ENCODE measurements around the gene KITLG.
"Not testable (repeated sequence)": the region's sequence is repeated elsewhere in the genome, so short reads cannot be mapped to it uniquely, and the experiment has no call there.

KITLG gene, protein sequence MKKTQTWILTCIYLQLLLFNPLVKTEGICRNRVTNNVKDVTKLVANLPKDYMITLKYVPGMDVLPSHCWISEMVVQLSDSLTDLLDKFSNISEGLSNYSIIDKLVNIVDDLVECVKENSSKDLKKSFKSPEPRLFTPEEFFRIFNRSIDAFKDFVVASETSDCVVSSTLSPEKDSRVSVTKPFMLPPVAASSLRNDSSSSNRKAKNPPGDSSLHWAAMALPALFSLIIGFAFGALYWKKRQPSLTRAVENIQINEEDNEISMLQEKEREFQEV

DNA sequence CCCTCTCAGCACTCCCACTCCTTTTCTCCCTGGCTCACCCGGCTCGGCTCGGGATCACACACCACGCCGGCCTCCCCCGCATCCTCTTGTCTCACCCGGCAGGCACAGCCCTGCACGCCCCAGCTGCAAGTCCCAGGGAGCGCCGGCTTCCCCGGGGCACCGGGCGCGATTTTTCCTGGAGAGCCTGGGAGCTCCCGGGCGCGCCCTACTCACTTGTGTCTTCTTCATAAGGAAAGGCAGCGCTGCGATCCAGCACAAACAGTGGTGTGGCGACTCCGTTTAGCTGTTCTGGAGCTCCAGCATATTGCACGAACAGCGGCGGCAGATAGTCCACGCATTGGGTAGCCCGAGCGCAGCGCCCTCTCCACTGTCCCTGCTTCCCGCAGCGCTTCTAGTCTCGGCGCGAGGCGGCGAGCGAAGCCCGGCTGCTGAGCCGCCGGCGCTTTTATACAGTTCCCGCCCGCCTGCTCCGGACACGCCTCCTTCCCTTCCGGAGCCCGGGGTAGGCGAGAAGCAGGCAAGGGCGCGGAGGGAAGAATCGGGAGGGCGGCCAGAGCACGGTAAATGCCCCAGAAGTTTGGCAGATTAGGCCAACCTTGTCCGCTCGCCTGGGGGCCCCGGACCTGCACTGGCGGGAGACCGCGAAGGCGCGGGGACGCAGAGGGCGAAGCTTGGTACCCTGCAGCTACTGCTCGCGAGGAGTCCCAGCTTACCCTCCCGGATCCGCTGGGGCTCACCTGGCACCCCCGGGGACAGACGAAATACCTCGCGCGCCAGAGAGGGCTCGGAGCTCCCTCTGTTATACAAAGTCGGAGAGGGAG lies at the start of gene KITLG:
Gene KITLG (minus strand): TSS at position 421 of the 821 bp plus-strand sequence. CDS start 193 bp downstream, at position 228.
- Mint-ChIP-seq H3K4me1 (ENCODE audit: low read depth) (peaks cover 10% of the 10 kb centered on the region), H3K9me3 (no peaks in the 10 kb centered on the region), H3K27me3 (ENCODE audit: low read depth) (peaks cover 65% of the 10 kb centered on the region), H3K27ac (no peak within 1 kb of the TSS), H3K36me3 (ENCODE audit: low read depth) (no peaks in the 10 kb centered on the region), H3K4me3 (peak within 1 kb of the TSS; percentile 82)
- DNase-seq (ENCODE audit: low spot score) = peak; percentile 38

DNA sequence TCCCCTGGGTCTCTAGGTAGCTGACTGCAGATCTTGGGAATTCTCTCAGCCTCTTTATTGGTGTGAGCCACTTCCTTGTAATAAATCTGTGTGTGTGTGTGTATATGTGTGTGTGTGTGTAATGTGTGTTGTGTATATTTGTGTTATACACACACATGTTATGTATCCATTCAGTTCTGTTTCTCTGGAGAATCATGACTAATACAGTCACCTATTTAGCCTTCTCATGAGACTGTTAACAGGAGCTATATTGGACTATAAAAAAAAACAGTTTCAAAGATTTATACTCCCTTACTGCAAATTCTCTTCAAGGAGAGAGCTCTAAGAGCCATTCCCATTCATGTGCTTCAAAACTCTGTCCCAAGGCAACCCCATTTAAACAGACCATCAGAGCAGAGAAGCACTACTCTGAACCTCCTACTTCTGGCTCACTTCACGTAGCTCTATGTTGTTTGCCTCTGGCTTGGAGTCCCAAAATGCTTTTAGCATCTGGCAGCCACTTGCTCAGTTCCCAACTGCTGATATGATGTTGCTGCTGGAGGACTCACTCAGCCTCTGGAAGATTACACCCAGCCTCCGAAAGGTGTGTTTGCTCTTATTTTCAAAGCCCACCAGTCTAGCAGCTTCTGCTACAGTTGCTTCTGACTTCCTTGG lies 48.7 kb upstream of the KITLG start:
- no peak overlapping the region for H3K27ac Mint-ChIP-seq

GRCh38 chr12:88628035-88628434 lies 47.8 kb upstream of the KITLG start:
- not testable (repeated sequence) for H3K27me3 Mint-ChIP-seq (ENCODE audit: low read depth)

More for the DNA sequence above, 48.7 kb upstream of the KITLG start:
- Mint-ChIP-seq H3K4me1 (ENCODE audit: low read depth) (no peaks in the 10 kb centered on the region), H3K4me3 (no peak overlapping the region), H3K9me3 (no peaks in the 10 kb centered on the region), H3K27me3 (ENCODE audit: low read depth) (no peaks in the 10 kb centered on the region), H3K36me3 (ENCODE audit: low read depth) (no peaks in the 10 kb centered on the region)
- no peak for DNase-seq (ENCODE audit: low spot score)

GRCh38 chr12:88627501-88627900 lies 47.2 kb upstream of the KITLG start:
- H3K4me3 Mint-ChIP-seq = no peak overlapping the region
- no peaks in the 10 kb centered on the region for H3K27me3 Mint-ChIP-seq (ENCODE audit: low read depth)
- H3K27ac Mint-ChIP-seq = no peak overlapping the region
- H3K4me1 Mint-ChIP-seq (ENCODE audit: low read depth) = no peaks in the 10 kb centered on the region
- no peaks in the 10 kb centered on the region for H3K9me3 Mint-ChIP-seq
- no peaks in the 10 kb centered on the region for H3K36me3 Mint-ChIP-seq (ENCODE audit: low read depth)
- DNase-seq (ENCODE audit: low spot score) = no peak

More at GRCh38 chr12:88628035-88628434, 47.8 kb upstream of the KITLG start:
- H3K27ac Mint-ChIP-seq; H3K4me1 Mint-ChIP-seq (ENCODE audit: low read depth); H3K36me3 Mint-ChIP-seq (ENCODE audit: low read depth); H3K4me3 Mint-ChIP-seq; H3K9me3 Mint-ChIP-seq; DNase-seq (ENCODE audit: low spot score): not testable (repeated sequence)

DNA sequence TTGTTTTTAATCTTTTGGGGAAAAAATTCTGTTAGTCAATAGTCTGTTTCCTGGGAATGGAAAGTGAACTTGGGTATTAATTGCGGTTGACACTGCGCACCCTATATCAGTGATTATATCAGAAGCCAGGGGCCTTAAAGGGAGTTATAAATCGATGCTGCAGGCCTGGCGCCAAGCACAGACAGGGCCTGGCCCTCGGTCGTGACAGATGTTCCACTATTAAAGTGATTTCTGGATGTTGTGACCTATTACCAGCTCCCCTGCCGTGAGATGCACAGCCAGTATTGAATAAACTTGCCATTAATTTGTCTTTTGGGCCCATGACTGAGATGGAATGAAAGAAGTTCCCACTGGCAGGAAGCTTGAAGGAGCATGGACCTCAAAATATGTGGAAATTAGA lies 45.1 kb upstream of the KITLG start:
- no peaks in the 10 kb centered on the region for H3K9me3 Mint-ChIP-seq
- H3K4me1 Mint-ChIP-seq (ENCODE audit: low read depth) = no peaks in the 10 kb centered on the region
- no peak for DNase-seq (ENCODE audit: low spot score)
- no peaks in the 10 kb centered on the region for H3K27me3 Mint-ChIP-seq (ENCODE audit: low read depth)
- H3K36me3 Mint-ChIP-seq (ENCODE audit: low read depth) = no peaks in the 10 kb centered on the region
- no peak overlapping the region for H3K4me3 Mint-ChIP-seq
- no peak overlapping the region for H3K27ac Mint-ChIP-seq

DNA sequence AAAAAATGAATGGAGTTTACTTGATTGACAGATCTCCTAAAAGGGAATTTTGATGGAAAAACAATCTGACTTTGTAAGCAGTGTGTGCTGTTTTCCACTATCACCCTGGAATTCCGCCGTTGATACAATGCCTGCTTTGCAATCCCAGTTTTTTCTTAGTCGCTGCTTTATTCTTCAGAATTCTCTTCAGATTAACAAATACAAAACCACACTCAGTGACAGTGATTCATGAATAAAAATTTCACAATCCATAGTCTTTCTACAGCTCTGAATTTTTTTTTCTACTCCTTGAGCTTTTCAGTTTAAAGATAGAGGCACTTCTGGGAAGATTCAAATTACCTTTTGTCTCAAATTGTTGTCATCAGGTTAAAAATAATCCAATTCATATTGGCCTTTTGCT lies 44.6 kb upstream of the KITLG start:
- Mint-ChIP-seq H3K4me1 (ENCODE audit: low read depth) (no peaks in the 10 kb centered on the region), H3K9me3 (no peaks in the 10 kb centered on the region), H3K36me3 (ENCODE audit: low read depth) (no peaks in the 10 kb centered on the region), H3K27ac (no peak overlapping the region), H3K27me3 (ENCODE audit: low read depth) (no peaks in the 10 kb centered on the region), H3K4me3 (no peak overlapping the region)
- DNase-seq (ENCODE audit: low spot score) = no peak

- no peaks in the 10 kb centered on the region for H3K9me3 Mint-ChIP-seq
- no peaks in the 10 kb centered on the region for H3K36me3 Mint-ChIP-seq (ENCODE audit: low read depth)
- H3K4me3 Mint-ChIP-seq = no peak overlapping the region
- no peaks in the 10 kb centered on the region for H3K27me3 Mint-ChIP-seq (ENCODE audit: low read depth)
- no peak overlapping the region for H3K27ac Mint-ChIP-seq
- no peaks in the 10 kb centered on the region for H3K4me1 Mint-ChIP-seq (ENCODE audit: low read depth)
- DNase-seq (ENCODE audit: low spot score) = no peak
Observed at GRCh38 chr12:88623777-88624548, 43.7 kb upstream of the KITLG start.

- no peaks in the 10 kb centered on the region for H3K9me3 Mint-ChIP-seq
- no peak overlapping the region for H3K4me3 Mint-ChIP-seq
- no peaks in the 10 kb centered on the region for H3K27me3 Mint-ChIP-seq (ENCODE audit: low read depth)
- H3K36me3 Mint-ChIP-seq (ENCODE audit: low read depth) = no peaks in the 10 kb centered on the region
- no peaks in the 10 kb centered on the region for H3K4me1 Mint-ChIP-seq (ENCODE audit: low read depth)
- no peak overlapping the region for H3K27ac Mint-ChIP-seq
- DNase-seq (ENCODE audit: low spot score) = no peak
Observed at GRCh38 chr12:88617352-88617751, 37.1 kb upstream of the KITLG start.

GRCh38 chr12:88615490-88615889 lies 35.2 kb upstream of the KITLG start:
- no peaks in the 10 kb centered on the region for H3K4me1 Mint-ChIP-seq (ENCODE audit: low read depth)
- H3K9me3 Mint-ChIP-seq = no peaks in the 10 kb centered on the region
- H3K36me3 Mint-ChIP-seq (ENCODE audit: low read depth) = no peaks in the 10 kb centered on the region
- H3K4me3 Mint-ChIP-seq = no peak overlapping the region
- no peak for DNase-seq (ENCODE audit: low spot score)
- no peak overlapping the region for H3K27ac Mint-ChIP-seq
- no peaks in the 10 kb centered on the region for H3K27me3 Mint-ChIP-seq (ENCODE audit: low read depth)

- Mint-ChIP-seq H3K4me1 (ENCODE audit: low read depth) (no peaks in the 10 kb centered on the region), H3K27me3 (ENCODE audit: low read depth) (no peaks in the 10 kb centered on the region), H3K27ac (no peak overlapping the region), H3K36me3 (ENCODE audit: low read depth) (no peaks in the 10 kb centered on the region), H3K9me3 (peaks cover 14% of the 10 kb centered on the region), H3K4me3 (no peak overlapping the region)
- DNase-seq (ENCODE audit: low spot score) = no peak
Observed at GRCh38 chr12:88604646-88605045, 24.4 kb upstream of the KITLG start.

DNA sequence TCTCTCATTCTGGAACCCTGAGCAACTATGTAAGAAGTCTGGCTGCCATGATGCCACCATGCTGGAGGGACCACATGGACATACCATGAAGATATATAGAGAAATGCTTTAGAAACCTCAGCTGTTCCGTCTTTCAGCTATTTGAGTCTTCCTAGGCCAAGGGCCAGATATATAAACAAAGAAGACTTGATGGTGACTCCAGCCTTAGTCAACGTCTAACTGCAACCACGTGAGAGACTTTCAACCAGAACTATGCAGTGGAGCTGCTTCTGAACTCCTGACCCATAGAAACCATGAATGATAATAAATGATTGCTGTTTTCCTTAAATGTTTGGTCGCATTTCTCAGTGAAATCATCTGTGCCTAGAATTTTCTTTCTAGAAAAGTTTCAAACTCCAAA lies 20.0 kb upstream of the KITLG start:
- Mint-ChIP-seq H3K4me1 (ENCODE audit: low read depth) (no peaks in the 10 kb centered on the region), H3K36me3 (ENCODE audit: low read depth) (no peaks in the 10 kb centered on the region), H3K4me3 (no peak overlapping the region), H3K27me3 (ENCODE audit: low read depth) (no peaks in the 10 kb centered on the region), H3K9me3 (no peaks in the 10 kb centered on the region), H3K27ac (no peak overlapping the region)
- DNase-seq (ENCODE audit: low spot score) = no peak

- Mint-ChIP-seq H3K4me1 (ENCODE audit: low read depth) (no peaks in the 10 kb centered on the region), H3K36me3 (ENCODE audit: low read depth) (no peaks in the 10 kb centered on the region), H3K27ac (no peak overlapping the region), H3K27me3 (ENCODE audit: low read depth) (no peaks in the 10 kb centered on the region), H3K4me3 (no peak overlapping the region), H3K9me3 (no peaks in the 10 kb centered on the region)
- DNase-seq (ENCODE audit: low spot score) = no peak
Observed at GRCh38 chr12:88597365-88597764, 17.1 kb upstream of the KITLG start.

DNA sequence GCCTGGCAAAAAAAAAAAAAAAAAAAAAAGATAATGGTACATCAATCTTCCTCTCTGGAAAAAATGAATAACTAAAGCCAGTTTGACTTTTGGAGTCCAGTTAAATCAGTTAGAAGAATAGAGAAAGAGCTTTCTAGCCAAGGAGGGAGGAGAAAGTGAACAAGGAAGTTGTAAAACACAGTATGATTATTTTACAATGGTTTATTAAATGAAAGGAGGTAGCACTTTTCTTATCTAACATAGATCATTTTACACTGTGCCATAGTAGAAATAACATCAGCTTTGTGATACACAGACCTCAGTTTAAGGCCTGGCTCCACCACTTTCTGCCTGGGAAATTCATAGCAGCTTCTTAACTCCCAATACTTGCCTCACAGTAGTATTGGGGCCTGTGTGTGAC lies 15.4 kb upstream of the KITLG start:
- Mint-ChIP-seq H3K36me3 (ENCODE audit: low read depth) (no peaks in the 10 kb centered on the region), H3K4me3 (no peak overlapping the region), H3K27me3 (ENCODE audit: low read depth) (no peaks in the 10 kb centered on the region), H3K9me3 (no peaks in the 10 kb centered on the region), H3K4me1 (ENCODE audit: low read depth) (no peaks in the 10 kb centered on the region), H3K27ac (no peak overlapping the region)
- DNase-seq (ENCODE audit: low spot score) = no peak

DNA sequence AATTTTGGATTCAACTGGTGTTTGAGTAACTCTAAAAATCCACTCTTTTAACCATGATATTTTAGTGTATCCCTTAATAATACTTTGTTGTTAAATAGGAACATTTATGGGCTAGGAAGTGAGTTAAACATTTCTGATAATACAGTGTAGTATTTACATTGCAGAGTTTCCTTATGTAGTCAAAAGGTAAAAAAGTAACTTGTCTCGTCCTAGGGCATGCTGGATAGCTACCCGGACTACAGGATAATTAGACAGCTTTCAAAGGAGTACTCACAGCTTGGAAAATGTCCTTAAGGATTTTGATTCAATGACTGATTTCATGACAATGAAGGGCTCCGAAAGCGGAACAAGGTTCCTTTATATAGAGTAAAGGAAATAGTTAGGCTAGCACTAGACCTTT lies 14.5 kb upstream of the KITLG start:
- Mint-ChIP-seq H3K9me3 (no peaks in the 10 kb centered on the region), H3K4me3 (no peak overlapping the region), H3K4me1 (ENCODE audit: low read depth) (no peaks in the 10 kb centered on the region), H3K36me3 (ENCODE audit: low read depth) (no peaks in the 10 kb centered on the region), H3K27ac (no peak overlapping the region), H3K27me3 (ENCODE audit: low read depth) (no peaks in the 10 kb centered on the region)
- DNase-seq (ENCODE audit: low spot score) = no peak
